Measurements from ENCODE around the gene PLIN4.

The PLIN4 gene

DNA sequence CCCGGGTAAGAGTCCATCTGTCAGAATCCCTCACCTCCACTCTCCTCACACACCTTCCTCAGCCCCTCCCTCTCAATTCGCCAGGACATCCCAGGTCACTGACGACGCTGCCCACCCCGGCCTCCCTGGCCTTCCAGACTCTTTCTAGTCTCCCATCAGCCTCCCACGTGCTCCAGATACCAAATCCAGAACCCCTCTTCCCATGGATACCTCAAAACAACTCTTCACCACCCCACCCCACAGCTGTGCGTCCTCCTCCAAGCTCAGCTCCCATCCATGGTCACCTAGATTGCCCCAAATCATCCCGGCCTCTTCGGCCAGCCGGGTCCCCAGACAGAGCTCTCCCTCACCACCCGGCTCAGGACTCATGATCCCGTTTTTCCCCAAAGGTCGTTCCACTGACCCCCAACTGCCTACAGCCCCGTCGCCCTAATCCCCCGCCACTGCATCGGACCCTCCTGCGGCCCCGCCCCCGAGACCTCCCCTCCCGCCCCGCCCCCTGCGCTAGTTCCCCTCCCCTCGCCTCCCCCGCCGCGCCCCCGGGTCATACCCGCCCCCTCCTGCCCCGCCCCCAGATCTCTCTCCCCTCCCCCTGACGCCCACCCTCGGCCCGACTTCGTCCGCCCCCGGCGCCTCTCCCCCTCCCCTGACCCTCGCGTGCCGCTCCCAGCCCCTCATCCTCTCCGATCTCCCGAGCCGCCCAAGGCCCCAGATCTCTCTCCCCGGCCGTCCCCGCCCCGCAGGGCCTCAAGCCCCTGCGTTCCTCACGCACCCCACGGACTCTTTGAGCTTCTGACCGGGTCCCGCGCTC lies 61.2 kb downstream of the PLIN4 start:
- CTCF ChIA-PET, result interaction anchor here (0.7 to 1.8 kb wide), 4 partner anchors 9 to 189 kb away, joined by 3 to 6 read pairs (median 5); partner anchors contain the start of gene SH3GL1
- DNase-seq (ENCODE audit: low read depth, low spot score), result no peak

DNA sequence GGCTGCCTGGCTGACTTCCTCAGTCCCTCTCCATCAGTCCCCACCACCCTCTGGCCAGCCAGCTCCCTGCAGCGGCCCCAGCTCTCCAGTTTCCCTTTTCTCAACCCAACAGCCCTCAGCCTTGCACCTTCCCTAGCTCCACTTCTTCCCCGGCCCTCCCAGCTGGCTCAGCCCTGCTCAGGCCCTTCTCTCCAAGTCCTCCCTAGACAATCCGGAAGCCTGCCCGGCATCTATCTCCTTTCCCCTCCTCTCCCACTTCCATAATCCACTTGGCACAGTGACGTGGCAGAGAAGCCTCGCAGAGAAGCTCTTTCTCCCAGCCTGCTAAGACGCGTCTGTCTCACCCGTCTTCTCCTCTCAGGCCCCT lies 61.8 kb downstream of the PLIN4 start:
- ChIA-PET CTCF (interaction anchor here (0.7 to 1.8 kb wide), 3 partner anchors 8 to 189 kb away, joined by 3 to 6 read pairs (median 6); partner anchors contain the start of gene SH3GL1), POLR2A (interaction anchor here (0.7 to 2.5 kb wide), 4 partner anchors 9 to 54 kb away, joined by 4 to 9 read pairs (median 4); partner anchors contain the start of genes CHAF1A and HDGFL2)
- TF ChIP-seq, protein P1, sequence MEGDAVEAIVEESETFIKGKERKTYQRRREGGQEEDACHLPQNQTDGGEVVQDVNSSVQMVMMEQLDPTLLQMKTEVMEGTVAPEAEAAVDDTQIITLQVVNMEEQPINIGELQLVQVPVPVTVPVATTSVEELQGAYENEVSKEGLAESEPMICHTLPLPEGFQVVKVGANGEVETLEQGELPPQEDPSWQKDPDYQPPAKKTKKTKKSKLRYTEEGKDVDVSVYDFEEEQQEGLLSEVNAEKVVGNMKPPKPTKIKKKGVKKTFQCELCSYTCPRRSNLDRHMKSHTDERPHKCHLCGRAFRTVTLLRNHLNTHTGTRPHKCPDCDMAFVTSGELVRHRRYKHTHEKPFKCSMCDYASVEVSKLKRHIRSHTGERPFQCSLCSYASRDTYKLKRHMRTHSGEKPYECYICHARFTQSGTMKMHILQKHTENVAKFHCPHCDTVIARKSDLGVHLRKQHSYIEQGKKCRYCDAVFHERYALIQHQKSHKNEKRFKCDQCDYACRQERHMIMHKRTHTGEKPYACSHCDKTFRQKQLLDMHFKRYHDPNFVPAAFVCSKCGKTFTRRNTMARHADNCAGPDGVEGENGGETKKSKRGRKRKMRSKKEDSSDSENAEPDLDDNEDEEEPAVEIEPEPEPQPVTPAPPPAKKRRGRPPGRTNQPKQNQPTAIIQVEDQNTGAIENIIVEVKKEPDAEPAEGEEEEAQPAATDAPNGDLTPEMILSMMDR (IDR thresholded peaks at IDR 0.05; ENCODE audit: insufficient read depth, low read length, missing control alignments), result no peak
- peak overlapping the region; percentile 91 for H3K4me3 ChIP-seq (ENCODE audit: low read depth, low read length)
- no peak for DNase-seq (ENCODE audit: low read depth, low spot score)

More for the DNA sequence above, 61.2 kb downstream of the PLIN4 start:
- POLR2A ChIA-PET, result interaction anchor here (0.6 to 2.5 kb wide), 4 partner anchors 10 to 17 kb away, joined by 4 to 9 read pairs (median 4); partner anchors contain the start of gene HDGFL2
- TF ChIP-seq, protein P1 (IDR thresholded peaks at IDR 0.05; ENCODE audit: insufficient read depth, low read length, missing control alignments), result no peak
- peak overlapping the region; percentile 91 for H3K4me3 ChIP-seq (ENCODE audit: low read depth, low read length)

DNA sequence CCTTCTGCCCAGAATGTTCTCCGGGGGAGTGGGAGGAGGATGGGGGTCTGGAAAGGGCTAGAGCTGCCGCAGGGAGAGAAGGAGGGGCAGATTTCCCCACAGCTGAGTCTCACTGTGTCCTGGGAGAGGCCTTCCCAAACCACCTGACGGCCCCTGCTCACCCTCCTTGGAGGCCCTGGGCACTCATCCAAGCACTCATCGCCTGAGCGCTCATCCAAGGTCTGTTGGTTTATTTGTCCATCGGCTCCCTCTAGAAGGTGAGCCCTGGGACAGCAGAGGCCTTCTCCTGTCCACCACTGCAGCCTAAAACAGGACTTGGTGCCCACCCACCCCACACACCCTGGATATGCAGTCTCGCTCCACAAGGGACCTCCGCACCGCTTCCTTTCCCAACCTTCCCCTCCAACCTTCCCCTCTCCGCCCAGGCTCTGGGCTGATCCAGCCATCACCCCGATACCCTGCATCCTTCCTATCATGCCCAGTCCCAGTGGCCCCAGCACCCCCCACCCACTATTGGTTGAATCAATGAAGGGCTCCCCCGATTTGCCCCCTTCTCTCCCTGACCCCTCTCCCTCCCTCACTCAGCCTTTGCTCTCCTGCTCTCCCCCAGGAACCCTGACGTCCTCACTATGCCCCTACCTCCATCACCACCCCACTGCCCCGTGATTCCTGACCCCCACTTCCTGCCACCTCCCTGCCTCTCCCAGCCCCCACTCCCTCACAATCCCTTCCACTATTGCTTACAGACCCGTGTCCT lies 62.4 kb downstream of the PLIN4 start:
- DNase-seq (ENCODE audit: low read depth, low spot score), result no peak
- ChIA-PET CTCF (interaction anchor here (0.7 to 2.2 kb wide), 7 partner anchors 8 to 189 kb away, joined by 3 to 10 read pairs (median 6); partner anchors contain the start of genes CHAF1A and SH3GL1), POLR2A (interaction anchor here (0.6 to 2.5 kb wide), 4 partner anchors 9 to 81 kb away, joined by 3 to 9 read pairs (median 4); partner anchors contain the start of genes CHAF1A and HDGFL2)
- H3K4me3 ChIP-seq (ENCODE audit: low read depth, low read length), result peak overlapping the region; percentile 91
- TF ChIP-seq, protein P1 (IDR thresholded peaks at IDR 0.05; ENCODE audit: insufficient read depth, low read length, missing control alignments), result peak; percentile 2

DNA sequence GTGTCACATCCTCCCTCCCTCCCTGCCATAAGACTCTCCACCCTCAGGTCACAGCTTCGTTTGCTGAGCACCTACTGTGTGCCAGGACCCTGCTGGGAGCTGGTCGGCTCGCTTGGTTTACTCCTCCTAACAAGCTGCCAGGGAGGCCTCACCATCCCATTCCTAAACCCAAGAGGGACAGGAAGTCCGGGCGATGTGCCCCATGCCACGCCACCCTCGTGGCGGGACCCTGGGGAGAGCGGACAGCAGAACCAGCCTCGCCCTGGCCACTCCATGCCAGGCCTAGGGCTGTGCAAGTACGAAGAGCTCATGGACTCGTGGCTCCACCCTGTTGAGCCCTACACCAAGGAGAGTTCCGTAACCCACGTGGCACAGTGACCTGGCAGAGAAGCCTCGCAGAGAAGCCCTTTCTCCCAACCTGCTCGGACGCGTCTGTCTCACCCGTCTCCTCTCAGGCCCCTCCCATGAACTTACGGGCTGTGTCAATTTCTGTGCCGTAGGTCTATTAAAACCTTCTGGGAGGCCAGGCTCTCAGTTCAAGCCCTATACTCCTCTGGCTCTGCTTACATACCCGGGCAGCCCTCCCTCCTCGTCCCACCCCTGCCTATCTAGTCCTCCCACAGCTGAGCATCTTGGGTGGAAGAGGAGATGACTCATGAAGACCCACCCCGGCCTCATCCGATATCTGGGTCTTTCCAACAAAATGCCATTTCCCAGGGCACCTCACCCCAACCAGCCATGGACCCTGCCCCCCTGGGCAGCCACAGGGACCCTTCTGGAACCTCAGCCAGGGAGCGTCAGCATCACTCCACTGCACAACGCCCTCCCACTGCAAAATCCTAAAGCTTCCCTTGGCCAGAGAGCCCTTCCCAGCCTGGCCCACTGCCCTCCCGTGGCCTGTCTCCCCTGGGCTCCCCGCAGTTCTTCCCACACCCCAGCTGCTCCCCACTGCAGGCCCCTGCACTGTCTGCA lies 63.3 kb downstream of the PLIN4 start:
- DNase-seq (ENCODE audit: low read depth, low spot score), result no peak
- CTCF ChIA-PET, result interaction anchor here (0.8 to 2.2 kb wide), 6 partner anchors 10 to 188 kb away, joined by 3 to 10 read pairs (median 5); partner anchors contain the start of gene CHAF1A
- TF ChIP-seq, protein P1 (IDR thresholded peaks at IDR 0.05; ENCODE audit: insufficient read depth, low read length, missing control alignments), result no peak
- peak overlapping the region; percentile 91 for H3K4me3 ChIP-seq (ENCODE audit: low read depth, low read length)
- POLR2A ChIA-PET, result interaction anchor here (0.6 to 1.7 kb wide), 3 partner anchors 16 to 80 kb away, joined by 3 to 5 read pairs (median 3); partner anchors contain the start of gene CHAF1A

Data from AG04449 (cell line).